A549 (cell line): ENCODE data around the gene TIAM2.

Source experiments
- HOXA7 ChIP-seq: fragments of 250-450 bp; sonication (Bioruptor Pico); IDR thresholded peaks from 2 replicates; pipeline ENCODE4 v1.5.0; 2020; ENCODE audit warnings: mild to moderate bottlenecking, moderate library complexity
- JUN ChIP-seq, 2 experiments: fragments of >200 bp; sonication (Bioruptor Twin); formaldehyde crosslinking; IDR thresholded peaks; 2 replicates in 1 of 2; 3 replicates in 1 of 2; pipeline ENCODE4 v1.6.1; 2016 to 2017
- TF ChIP-seq, protein P1 (sequence below): fragments of >200 bp; sonication (Bioruptor Twin); formaldehyde crosslinking; IDR thresholded peaks from 3 replicates; pipeline ENCODE4 v1.5.1; 2016

DNA sequence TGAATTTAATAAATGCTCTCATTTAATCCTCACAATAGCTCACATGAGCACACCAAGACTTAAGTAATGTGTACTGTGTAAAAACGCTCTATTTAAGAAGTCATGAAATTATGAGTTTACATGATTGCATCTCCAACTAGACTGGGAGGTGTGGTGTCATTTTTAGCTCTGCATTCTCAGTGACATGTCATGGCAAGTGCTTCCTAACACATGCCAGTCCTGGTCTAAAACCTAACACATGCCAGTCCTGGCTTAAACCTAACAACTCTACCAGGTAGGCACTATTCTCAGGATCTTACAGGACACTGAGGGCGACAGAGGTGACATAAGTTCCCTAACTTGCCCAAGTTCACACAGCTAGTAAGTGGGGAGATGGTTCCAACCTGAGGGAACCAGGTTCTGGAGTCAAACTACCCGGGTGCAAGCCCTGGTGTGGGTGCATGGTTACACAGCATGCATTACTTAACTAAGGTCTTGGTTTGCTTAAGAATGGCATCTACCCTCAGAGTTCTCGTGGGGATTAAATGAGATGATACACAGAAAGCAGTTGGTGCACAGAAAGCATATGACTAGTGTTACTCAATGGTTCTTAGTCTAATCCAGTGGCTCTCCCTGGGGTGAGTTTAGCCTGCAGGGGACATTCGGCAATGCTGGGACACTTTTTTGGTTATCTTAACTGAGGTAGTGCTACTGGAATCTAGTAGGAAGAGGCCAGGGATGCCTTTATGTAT is 283.4 kb downstream of the TIAM2 start:
- TF ChIP-seq HOXA7 (CRISPR knock-in tag) = no peak
- no peak for TF ChIP-seq JUN (IDR thresholded peaks at IDR 0.05)
- TF ChIP-seq, protein P1, sequence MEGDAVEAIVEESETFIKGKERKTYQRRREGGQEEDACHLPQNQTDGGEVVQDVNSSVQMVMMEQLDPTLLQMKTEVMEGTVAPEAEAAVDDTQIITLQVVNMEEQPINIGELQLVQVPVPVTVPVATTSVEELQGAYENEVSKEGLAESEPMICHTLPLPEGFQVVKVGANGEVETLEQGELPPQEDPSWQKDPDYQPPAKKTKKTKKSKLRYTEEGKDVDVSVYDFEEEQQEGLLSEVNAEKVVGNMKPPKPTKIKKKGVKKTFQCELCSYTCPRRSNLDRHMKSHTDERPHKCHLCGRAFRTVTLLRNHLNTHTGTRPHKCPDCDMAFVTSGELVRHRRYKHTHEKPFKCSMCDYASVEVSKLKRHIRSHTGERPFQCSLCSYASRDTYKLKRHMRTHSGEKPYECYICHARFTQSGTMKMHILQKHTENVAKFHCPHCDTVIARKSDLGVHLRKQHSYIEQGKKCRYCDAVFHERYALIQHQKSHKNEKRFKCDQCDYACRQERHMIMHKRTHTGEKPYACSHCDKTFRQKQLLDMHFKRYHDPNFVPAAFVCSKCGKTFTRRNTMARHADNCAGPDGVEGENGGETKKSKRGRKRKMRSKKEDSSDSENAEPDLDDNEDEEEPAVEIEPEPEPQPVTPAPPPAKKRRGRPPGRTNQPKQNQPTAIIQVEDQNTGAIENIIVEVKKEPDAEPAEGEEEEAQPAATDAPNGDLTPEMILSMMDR = no peak
